Adipocyte (in vitro differentiated cells): ENCODE results near the gene USP35.
"Not testable (repeated sequence)": the region's sequence is repeated elsewhere in the genome, so short reads cannot be mapped to it uniquely, and the experiment has no call there.

Experiments used
- DNase-seq: peaks from one replicate; pipeline ENCODE4 v3.0.0-alpha.2; 2015; ENCODE audit warnings: low read depth
- H3K27me3 ChIP-seq: replicated peaks from 2 replicates; pipeline ENCODE4 v1.7.0; 2013; ENCODE audit warnings: mild to moderate bottlenecking, low read length, moderate library complexity; ENCODE audit not compliant: control insufficient read depth, insufficient read depth
- H3K36me3 ChIP-seq: 2 replicates; pipeline ENCODE4 v1.7.0; 2013; ENCODE audit warnings: low read length, mild to moderate bottlenecking, moderate library complexity; ENCODE audit not compliant: control insufficient read depth, insufficient read depth, severe bottlenecking
- H3K4me1 ChIP-seq: 2 replicates; pipeline ENCODE4 v1.7.0; 2013; ENCODE audit warnings: mild to moderate bottlenecking, low read length, moderate library complexity; ENCODE audit not compliant: control insufficient read depth, insufficient read depth
- H3K4me3 ChIP-seq: 2 replicates; pipeline ENCODE4 v1.7.0; 2013; ENCODE audit warnings: mild to moderate bottlenecking, low read length, moderate library complexity
- H3K9ac ChIP-seq: 2 replicates; pipeline ENCODE4 v1.7.0; 2013; ENCODE audit warnings: mild to moderate bottlenecking, low read length, moderate library complexity
- H3K9me3 ChIP-seq: 2 replicates; pipeline ENCODE4 v1.7.0; 2013; ENCODE audit warnings: mild to moderate bottlenecking, low read length, moderate library complexity; ENCODE audit not compliant: control insufficient read depth

Gene USP35

DNA sequence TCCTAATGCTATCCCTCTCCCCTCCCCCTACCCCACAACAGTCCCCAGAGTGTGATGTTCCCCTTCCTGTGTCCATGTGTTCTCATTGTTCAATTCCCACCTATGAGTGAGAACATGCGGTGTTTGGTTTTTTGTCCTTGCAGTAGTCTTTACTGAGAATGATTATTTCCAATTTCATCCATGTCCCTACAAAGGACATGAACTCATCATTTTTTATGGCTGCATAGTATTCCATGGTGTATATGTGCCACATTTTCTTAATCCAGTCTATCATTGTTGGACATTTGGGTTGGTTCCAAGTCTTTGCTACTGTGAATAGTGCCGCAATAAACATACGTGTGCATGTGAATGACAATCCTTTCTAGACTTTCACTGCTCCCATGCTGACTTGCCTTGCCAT lies 12.9 kb upstream of the USP35 start:
- H3K27me3 ChIP-seq, DNase-seq, H3K9ac ChIP-seq, H3K4me3 ChIP-seq, H3K9me3 ChIP-seq, H3K4me1 ChIP-seq: not testable (repeated sequence)
- H3K36me3 ChIP-seq, result peaks cover 35% of the 10 kb centered on the region

GRCh38 chr11:78176605-78177141 lies 12.0 kb upstream of the USP35 start:
- H3K9me3 ChIP-seq, result no peaks in the 10 kb centered on the region
- H3K4me3 ChIP-seq, result no peak overlapping the region
- peaks cover 2% of the 10 kb centered on the region for H3K4me1 ChIP-seq
- no peak overlapping the region for H3K9ac ChIP-seq
- H3K27me3 ChIP-seq, result no peaks in the 10 kb centered on the region
- H3K36me3 ChIP-seq, result peaks cover 41% of the 10 kb centered on the region
- no peak for DNase-seq

DNA sequence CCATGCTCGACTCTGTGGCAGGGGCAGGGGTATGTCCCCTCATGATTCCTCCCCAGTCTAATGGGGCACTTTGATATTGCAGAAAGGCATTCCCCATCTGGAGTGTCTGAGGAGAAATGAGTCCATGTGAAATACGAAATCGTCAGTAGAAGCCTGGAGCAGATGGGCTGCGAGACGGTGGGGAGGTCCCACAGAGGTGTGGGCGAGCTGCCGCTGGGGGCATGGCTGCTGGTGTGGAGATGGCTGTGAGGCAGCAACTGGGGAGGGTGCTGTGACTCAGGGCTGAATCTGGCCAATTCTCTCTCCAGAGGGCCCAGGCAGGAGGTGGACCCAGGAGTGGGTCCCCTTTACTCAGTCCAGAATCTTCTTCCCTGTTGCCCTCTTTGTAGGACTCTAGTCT lies 11.5 kb upstream of the USP35 start:
- H3K36me3 ChIP-seq, result peaks cover 39% of the 10 kb centered on the region
- DNase-seq, result no peak

GRCh38 chr11:78179459-78180071 lies 9.2 kb upstream of the USP35 start:
- H3K9me3 ChIP-seq, result no peaks in the 10 kb centered on the region
- no peak overlapping the region for H3K9ac ChIP-seq
- H3K4me3 ChIP-seq, result no peak overlapping the region
- DNase-seq, result no peak
- peaks cover 7% of the 10 kb centered on the region for H3K4me1 ChIP-seq
- peaks cover 26% of the 10 kb centered on the region for H3K36me3 ChIP-seq
- H3K27me3 ChIP-seq, result no peaks in the 10 kb centered on the region

More for the DNA sequence above, 11.5 kb upstream of the USP35 start:
- H3K4me1 ChIP-seq, result no peaks in the 10 kb centered on the region
- H3K9ac ChIP-seq, result no peak overlapping the region
- H3K9me3 ChIP-seq, result no peaks in the 10 kb centered on the region
- H3K27me3 ChIP-seq, result no peaks in the 10 kb centered on the region
- no peak overlapping the region for H3K4me3 ChIP-seq

DNA sequence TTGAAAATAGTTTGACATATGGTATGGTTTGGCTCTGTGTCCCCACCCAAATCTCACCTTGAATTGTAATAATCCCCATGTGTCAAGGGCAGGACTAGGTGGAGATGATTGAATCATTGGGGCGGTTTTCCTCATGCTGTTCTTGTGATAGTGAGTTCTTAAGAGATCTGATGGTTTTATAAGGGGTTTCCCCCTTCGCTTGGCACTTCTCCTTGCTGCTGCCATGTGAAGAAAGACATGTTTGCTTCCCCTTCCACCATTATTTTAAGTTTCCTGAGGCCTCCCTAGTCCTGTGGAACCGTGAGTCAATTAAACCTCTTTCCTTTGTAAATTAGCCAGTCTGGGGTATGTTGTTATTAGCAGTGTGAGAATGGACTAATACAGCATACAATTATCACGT lies 8.0 kb upstream of the USP35 start:
- no peak for DNase-seq
- no peaks in the 10 kb centered on the region for H3K27me3 ChIP-seq
- peaks cover 17% of the 10 kb centered on the region for H3K4me1 ChIP-seq
- no peak overlapping the region for H3K4me3 ChIP-seq
- H3K9ac ChIP-seq, result no peak overlapping the region
- H3K36me3 ChIP-seq, result peaks cover 26% of the 10 kb centered on the region
- H3K9me3 ChIP-seq, result no peaks in the 10 kb centered on the region

DNA sequence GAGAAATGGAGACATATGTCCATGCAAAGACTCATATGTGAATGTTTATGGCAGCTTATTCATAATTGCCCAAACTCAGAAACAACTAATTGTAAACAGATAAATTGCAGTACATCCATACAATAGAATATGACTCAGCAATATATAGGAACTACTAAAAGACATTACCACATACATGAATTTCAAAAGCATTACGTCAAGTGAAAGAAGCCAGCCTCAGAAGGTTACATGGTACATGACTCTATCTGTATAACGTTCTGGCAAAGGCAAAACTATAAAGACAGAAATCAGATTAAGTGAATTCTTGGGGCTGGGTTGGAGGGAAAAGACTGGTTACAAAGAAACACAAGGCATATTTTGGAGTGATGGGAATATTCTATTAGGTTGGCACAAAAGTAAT lies 7.5 kb upstream of the USP35 start:
- H3K9me3 ChIP-seq, result no peaks in the 10 kb centered on the region
- peaks cover 26% of the 10 kb centered on the region for H3K36me3 ChIP-seq
- H3K4me3 ChIP-seq, result no peak overlapping the region
- no peak overlapping the region for H3K9ac ChIP-seq
- peak; percentile 58 for DNase-seq
- H3K4me1 ChIP-seq, result peaks cover 21% of the 10 kb centered on the region
- no peaks in the 10 kb centered on the region for H3K27me3 ChIP-seq

- DNase-seq, result no peak
Observed at GRCh38 chr11:78187366-78188285, 1.1 kb upstream of the USP35 start.

GRCh38 chr11:78189174-78189724 lies 530 bp downstream of the USP35 start:
- Histone ChIP-seq H3K36me3 (peaks cover 5% of the 10 kb centered on the region), H3K9me3 (no peaks in the 10 kb centered on the region), H3K4me1 (peaks cover 70% of the 10 kb centered on the region), H3K27me3 (no peaks in the 10 kb centered on the region), H3K4me3 (peak overlapping the region; percentile 95), H3K9ac (peak overlapping the region; percentile 89)
- DNase-seq, result no peak

More at GRCh38 chr11:78187366-78188285, 1.1 kb upstream of the USP35 start:
- peak overlapping the region; percentile 89 for H3K9ac ChIP-seq
- H3K4me1 ChIP-seq, result peaks cover 59% of the 10 kb centered on the region
- peak overlapping the region; percentile 95 for H3K4me3 ChIP-seq
- peaks cover 5% of the 10 kb centered on the region for H3K36me3 ChIP-seq
- H3K27me3 ChIP-seq, result no peaks in the 10 kb centered on the region
- no peaks in the 10 kb centered on the region for H3K9me3 ChIP-seq

GRCh38 chr11:78189851-78190250 lies 1.1 kb downstream of the USP35 start:
- peaks cover 69% of the 10 kb centered on the region for H3K4me1 ChIP-seq
- peak overlapping the region; percentile 89 for H3K9ac ChIP-seq
- H3K27me3 ChIP-seq, result no peaks in the 10 kb centered on the region
- peak overlapping the region; percentile 95 for H3K4me3 ChIP-seq
- H3K9me3 ChIP-seq, result no peaks in the 10 kb centered on the region
- peaks cover 5% of the 10 kb centered on the region for H3K36me3 ChIP-seq
- DNase-seq, result no peak

GRCh38 chr11:78190374-78190773 lies 1.7 kb downstream of the USP35 start:
- Histone ChIP-seq H3K36me3 (peaks cover 5% of the 10 kb centered on the region), H3K9ac (peak overlapping the region; percentile 89), H3K4me3 (peak overlapping the region; percentile 95)

DNA sequence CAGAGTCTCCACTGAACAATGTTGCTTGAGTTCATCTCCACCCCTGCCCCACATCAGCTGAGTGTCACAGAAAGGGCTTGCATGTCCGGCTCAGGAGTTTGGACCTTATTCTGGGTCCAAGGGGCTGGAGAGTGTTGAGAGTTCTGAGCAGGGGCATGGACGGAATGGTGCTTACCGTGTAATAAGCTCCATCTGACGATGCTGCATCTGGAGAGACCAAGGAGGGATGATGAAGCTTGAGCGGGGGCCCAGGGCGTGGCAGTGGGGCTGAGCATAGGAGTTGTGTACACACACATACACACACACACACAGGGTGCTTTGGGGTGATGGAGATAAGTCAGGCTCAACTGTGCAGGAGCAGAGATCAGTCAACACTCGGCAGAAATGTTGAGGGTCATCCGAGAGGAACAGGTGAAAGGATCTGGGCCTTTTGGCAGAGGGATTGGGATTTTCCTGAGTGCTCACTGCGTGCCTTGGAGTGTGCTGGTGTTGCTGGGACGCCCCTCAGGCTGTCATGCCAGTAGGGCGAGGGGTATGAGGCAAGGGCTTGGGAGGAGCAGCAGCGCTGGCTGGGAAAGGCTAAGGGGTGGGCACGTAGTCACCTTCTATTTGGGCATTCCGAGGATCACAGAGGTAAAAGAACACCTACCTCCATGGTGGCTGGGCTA lies 2.3 kb downstream of the USP35 start:
- H3K9ac ChIP-seq, result no peak overlapping the region
- H3K4me3 ChIP-seq, result peak overlapping the region; percentile 95
- H3K9me3 ChIP-seq, result no peaks in the 10 kb centered on the region
- H3K36me3 ChIP-seq, result peaks cover 5% of the 10 kb centered on the region
- H3K4me1 ChIP-seq, result peaks cover 58% of the 10 kb centered on the region
- no peaks in the 10 kb centered on the region for H3K27me3 ChIP-seq
- no peak for DNase-seq

More at GRCh38 chr11:78190374-78190773, 1.7 kb downstream of the USP35 start:
- DNase-seq, result no peak
- Histone ChIP-seq H3K9me3 (no peaks in the 10 kb centered on the region), H3K4me1 (peaks cover 64% of the 10 kb centered on the region), H3K27me3 (no peaks in the 10 kb centered on the region)
